Coronary artery (tissue), 2 donors: Measurements from ENCODE around the gene MEIS2.
A peak's percentile ranks its signal among the peaks of the same experiment; 100 is the strongest.

ENCODE experiments used
- DNase-seq: peaks from one replicate; pipeline ENCODE4 v3.0.0-alpha.2; 2017; ENCODE audit warnings: low spot score
- H3K27ac ChIP-seq, 2 donors: fragments of 200-600 bp; sonication (generic); one replicate each; pipeline ENCODE4 v1.5.1; 2016 to 2019
- H3K4me3 ChIP-seq: fragments of 200-600 bp; sonication (generic); 2 replicates; pipeline ENCODE4 v1.5.1; 2016; ENCODE audit warnings: mild to moderate bottlenecking, moderate library complexity
- TF ChIP-seq, protein P1 (sequence below): fragments of 200-600 bp; sonication (generic); IDR thresholded peaks from one replicate; pipeline ENCODE4 v1.5.1; 2019; ENCODE audit warnings: antibody characterized with exemption

MEIS2 gene

DNA sequence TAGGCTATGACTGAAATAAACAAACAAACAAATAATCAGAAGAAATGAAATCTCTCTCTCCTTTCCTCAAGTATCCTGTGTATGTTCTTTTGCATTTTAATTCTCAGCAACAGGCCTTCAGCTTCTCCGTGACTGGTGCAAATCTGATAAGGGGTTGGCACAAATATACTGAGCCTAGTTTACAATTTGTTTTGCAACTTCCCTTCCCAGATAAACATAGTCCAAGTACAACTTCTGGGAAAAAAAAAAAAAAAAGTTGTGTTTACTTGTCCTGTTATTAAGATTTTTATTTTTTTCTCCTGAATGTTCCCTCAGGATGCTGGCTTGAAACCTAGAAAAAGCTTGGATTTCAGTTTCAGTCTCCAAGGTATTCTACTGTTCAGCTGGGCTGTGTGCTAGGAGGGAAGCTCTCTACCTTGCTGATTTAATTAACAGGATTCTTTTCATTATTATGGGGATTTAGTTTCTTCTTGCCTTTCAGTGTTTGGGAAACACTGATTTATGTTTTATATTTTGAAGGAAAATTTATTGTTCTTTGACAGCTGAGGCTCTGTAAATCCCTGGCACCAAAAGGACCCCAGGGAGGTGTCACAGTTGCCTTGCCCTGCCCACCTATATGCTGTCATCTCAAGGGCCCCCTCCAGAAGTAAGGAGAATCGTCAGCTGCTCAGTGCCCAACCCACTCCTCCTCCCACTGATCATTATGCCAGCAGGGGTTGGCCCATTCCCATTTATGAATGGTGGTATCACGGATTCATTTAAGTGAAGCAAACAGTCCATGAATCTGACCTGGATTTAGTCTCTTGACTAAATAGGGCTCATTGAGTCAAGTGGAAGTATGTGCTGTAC lies 185.2 kb downstream of the MEIS2 start:
- TF ChIP-seq, protein P1, sequence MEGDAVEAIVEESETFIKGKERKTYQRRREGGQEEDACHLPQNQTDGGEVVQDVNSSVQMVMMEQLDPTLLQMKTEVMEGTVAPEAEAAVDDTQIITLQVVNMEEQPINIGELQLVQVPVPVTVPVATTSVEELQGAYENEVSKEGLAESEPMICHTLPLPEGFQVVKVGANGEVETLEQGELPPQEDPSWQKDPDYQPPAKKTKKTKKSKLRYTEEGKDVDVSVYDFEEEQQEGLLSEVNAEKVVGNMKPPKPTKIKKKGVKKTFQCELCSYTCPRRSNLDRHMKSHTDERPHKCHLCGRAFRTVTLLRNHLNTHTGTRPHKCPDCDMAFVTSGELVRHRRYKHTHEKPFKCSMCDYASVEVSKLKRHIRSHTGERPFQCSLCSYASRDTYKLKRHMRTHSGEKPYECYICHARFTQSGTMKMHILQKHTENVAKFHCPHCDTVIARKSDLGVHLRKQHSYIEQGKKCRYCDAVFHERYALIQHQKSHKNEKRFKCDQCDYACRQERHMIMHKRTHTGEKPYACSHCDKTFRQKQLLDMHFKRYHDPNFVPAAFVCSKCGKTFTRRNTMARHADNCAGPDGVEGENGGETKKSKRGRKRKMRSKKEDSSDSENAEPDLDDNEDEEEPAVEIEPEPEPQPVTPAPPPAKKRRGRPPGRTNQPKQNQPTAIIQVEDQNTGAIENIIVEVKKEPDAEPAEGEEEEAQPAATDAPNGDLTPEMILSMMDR, result no peak
- Histone ChIP-seq H3K4me3 (peak overlapping the region; percentile 55), H3K27ac (peak overlapping the region; percentile 57 to 79)
- DNase-seq, result no peak

- no peak overlapping the region for H3K4me3 ChIP-seq
- peak overlapping the region; percentile 28 to 48 for H3K27ac ChIP-seq
- DNase-seq, result no peak
- TF ChIP-seq, protein P1, result no peak
Observed at GRCh38 chr15:36914466-36914865, 185.9 kb downstream of the MEIS2 start.

GRCh38 chr15:36912311-36912712 lies 188.0 kb downstream of the MEIS2 start:
- Histone ChIP-seq H3K4me3 (no peak overlapping the region), H3K27ac (no peak overlapping the region)
- TF ChIP-seq, protein P1, result no peak
- no peak for DNase-seq

DNA sequence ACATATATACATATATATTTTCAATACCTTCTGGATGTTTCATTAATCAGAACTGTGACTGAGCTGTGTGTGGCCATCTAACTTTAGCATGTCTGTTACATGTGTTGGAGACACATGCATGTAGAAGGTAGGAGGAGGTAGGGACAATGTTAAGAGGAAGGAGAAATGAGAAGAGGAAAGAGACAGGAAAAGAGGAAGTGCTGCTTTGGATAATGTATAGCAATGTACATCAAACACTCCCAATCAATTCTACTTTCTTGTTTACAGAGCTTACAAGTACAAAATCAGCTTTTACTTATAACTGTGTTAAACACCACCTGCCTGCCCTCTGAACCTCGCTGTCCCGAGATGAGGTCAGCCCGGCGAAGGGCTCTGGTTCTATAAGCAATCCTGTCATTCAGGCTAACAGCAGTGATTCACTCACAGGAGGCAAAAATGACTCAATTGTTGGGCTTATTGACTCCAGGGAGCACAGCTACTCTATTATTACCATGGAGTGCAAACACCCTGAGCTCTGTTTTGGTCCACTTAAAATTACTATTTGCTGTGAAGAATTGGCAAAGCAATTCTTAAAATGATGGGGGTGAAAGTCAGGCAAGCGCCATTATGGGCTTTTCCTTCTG lies 188.9 kb downstream of the MEIS2 start:
- H3K4me3 ChIP-seq, result no peak overlapping the region
- TF ChIP-seq, protein P1, result no peak
- no peak for DNase-seq
- H3K27ac ChIP-seq, result no peak overlapping the region

DNA sequence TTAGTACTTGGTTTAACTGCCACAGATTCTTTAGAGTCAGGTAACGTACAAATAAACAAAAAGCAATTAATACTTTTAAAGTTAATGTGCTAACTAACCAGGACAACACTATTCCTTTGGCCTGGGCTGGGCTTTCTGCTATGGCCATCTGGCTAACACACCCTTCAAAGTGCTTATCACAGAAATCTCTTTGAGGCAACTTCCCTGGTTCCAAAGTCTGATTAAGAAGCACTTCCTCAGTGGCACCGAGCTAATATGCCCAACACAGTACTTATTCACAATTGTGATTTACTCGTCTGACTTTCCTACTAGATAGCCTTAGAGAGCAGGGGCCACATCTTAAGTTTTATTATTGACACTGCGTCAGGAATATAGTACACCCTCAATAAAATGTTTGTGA lies 191.4 kb downstream of the MEIS2 start:
- no peak for DNase-seq
- H3K27ac ChIP-seq, result no peak overlapping the region
- no peak overlapping the region for H3K4me3 ChIP-seq
- TF ChIP-seq, protein P1, result no peak

GRCh38 chr15:36907295-36907694 lies 193.1 kb downstream of the MEIS2 start:
- DNase-seq, result no peak
- no peak overlapping the region for H3K27ac ChIP-seq
- TF ChIP-seq, protein P1, result no peak
- H3K4me3 ChIP-seq, result no peak overlapping the region

DNA sequence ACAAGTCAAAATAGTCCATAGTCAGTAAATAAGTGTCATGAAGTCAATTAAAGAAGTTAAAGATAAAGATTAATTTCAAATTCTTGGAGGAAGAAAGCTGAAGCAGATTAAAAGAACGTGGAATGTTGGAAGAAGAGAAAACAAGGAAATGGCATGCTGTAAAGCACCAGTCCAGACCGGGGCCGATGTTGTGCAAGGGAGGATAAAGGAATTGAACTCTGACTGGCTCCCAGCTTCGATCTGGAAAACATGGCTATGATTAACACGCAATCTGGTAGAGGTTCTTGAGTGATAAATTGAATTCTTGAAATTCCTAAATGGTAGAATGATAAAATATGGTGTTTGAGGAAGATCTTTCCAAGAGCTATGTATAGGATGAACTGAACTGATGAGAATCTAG lies 194.4 kb downstream of the MEIS2 start:
- Histone ChIP-seq H3K27ac (no peak overlapping the region), H3K4me3 (no peak overlapping the region)
- DNase-seq, result no peak
- TF ChIP-seq, protein P1, result no peak
